Measurements from ENCODE around the gene NDUFAF3. TPM values are rescaled to one million over a fixed set of nuclear protein-coding genes. Genes with fewer than 3 reads are reported as not detected.

The NDUFAF3 gene
- total RNA-seq, 1 donor from 2014 or later, result 75.4 TPM

DNA sequence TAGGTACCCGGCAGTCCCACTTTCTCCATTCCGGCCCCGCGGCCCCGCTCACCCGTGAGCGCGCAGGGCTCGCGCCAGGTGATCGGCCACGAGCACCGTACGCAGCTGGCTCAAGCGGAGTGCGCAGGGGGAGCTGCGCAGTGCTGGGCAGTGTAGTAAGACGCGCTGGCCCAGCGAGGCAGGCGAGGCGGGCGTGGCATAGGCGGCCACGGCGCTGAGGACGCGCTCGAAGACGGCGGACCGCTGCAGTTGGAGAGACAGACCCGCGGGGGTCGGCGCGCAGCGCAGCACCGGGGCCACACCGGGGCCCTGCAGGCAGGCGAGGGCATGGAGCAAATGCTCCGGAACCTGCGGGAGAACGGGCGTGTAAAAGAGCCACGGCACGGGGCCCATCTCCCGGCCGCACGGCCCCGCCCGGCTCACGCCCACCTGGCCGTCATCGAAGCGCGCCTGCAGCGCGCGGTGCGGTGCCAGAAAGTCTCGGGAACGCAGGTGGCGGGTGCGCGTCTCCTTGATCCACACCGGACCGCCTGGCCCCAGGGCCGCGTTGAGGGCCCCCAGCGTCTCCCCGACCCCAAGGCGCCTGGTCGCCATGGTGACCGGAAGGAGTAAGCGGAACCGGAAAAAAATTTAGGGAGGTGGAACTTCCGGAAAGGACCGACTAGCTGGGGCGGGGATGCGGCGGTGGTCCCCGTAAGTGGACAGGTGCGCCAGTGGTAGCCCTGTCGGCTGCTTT, 3.8 kb upstream of the NDUFAF3 start, which contains the start of gene DALRD3:
DALRD3 (minus strand) TSS at position 610 of the 736 bp plus-strand sequence; CDS start at position 594, 16 bp downstream.
- peak within 1 kb of the TSS; percentile 52 for H3K27ac ChIP-seq (ENCODE audit: low read depth, low read length)
- H3K4me3 Mint-ChIP-seq (ENCODE audit: unreplicated experiment), result peak within 1 kb of the TSS; percentile 93
- peaks cover 16% of the 10 kb centered on the region for H3K36me3 ChIP-seq (ENCODE audit: insufficient read depth, low read length)

DNA sequence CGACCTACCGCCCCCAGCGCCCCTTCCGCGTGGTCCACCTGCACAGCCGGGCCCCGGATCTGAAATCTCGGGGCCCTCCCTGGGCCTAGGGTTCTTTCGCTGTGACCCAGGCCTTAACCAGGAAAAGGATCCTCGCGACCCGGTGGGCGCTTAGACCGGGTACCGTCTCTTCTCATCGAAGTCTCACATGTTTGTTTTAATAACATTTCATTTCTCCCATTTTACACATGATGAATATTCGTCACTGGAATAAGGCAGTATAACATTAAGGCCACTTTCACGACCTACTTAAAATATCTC, 3.3 kb upstream of the NDUFAF3 start:
- no peaks in the 10 kb centered on the region for H3K27me3 ChIP-seq (ENCODE audit: insufficient read depth, low read length)
- peak overlapping the region; percentile 79 for H3K4me3 ChIP-seq (ENCODE audit: insufficient read depth, low read depth, low read length)
- DNase-seq (ENCODE audit: low read depth), result no peak
- H3K79me2 ChIP-seq (ENCODE audit: insufficient read depth, low read length), result peaks cover 72% of the 10 kb centered on the region
- TF ChIP-seq EZH2 (IDR thresholded peaks at IDR 0.05; ENCODE audit: insufficient read depth, low read length), result no peak
- no peak for TF ChIP-seq CTCF (IDR thresholded peaks at IDR 0.05; ENCODE audit: insufficient read depth, low read depth, low read length)
- H3K27ac Mint-ChIP-seq (ENCODE audit: unreplicated experiment), result peak overlapping the region; percentile 84
- no peak for FAIRE-seq
- H3K36me3 ChIP-seq (ENCODE audit: insufficient read depth, low read length), result peaks cover 19% of the 10 kb centered on the region
- H3K27me3 Mint-ChIP-seq (ENCODE audit: low read depth, unreplicated experiment), result no peaks in the 10 kb centered on the region
- H3K36me3 Mint-ChIP-seq (ENCODE audit: low read depth, unreplicated experiment), result peaks cover 16% of the 10 kb centered on the region
- peak overlapping the region; percentile 98 for H3K4me2 ChIP-seq (ENCODE audit: low read length)
- H2AFZ ChIP-seq (ENCODE audit: low read depth, low read length), result peak overlapping the region; percentile 87
- H3K9me3 ChIP-seq (ENCODE audit: insufficient read depth, low read depth, low read length), result no peaks in the 10 kb centered on the region
- H3K4me1 ChIP-seq (ENCODE audit: insufficient read depth, low read length), result peaks cover 30% of the 10 kb centered on the region
- peaks cover 18% of the 10 kb centered on the region for H3K4me1 Mint-ChIP-seq (ENCODE audit: low read depth, unreplicated experiment)
- peaks cover 46% of the 10 kb centered on the region for H4K20me1 ChIP-seq (ENCODE audit: insufficient read depth, low read length)
- no peaks in the 10 kb centered on the region for H3K9me3 Mint-ChIP-seq (ENCODE audit: unreplicated experiment)
- peak overlapping the region; percentile 93 for H3K4me3 Mint-ChIP-seq (ENCODE audit: unreplicated experiment)
- H3K27ac ChIP-seq (ENCODE audit: low read depth, low read length), result peak overlapping the region; percentile 52
- peak overlapping the region; percentile 81 for H3K9ac ChIP-seq (ENCODE audit: low read length)

More for the DNA sequence above, 3.8 kb upstream of the NDUFAF3 start, which contains the start of gene DALRD3:
- Histone ChIP-seq H3K79me2 (ENCODE audit: insufficient read depth, low read length) (peaks cover 73% of the 10 kb centered on the region), H3K9me3 (ENCODE audit: insufficient read depth, low read depth, low read length) (no peaks in the 10 kb centered on the region), H3K4me3 (ENCODE audit: insufficient read depth, low read depth, low read length) (peak within 1 kb of the TSS; percentile 79), H3K4me2 (ENCODE audit: low read length) (peak within 1 kb of the TSS; percentile 98), H3K27me3 (ENCODE audit: insufficient read depth, low read length) (no peaks in the 10 kb centered on the region), H3K4me1 (ENCODE audit: insufficient read depth, low read length) (peaks cover 30% of the 10 kb centered on the region), H2AFZ (ENCODE audit: low read depth, low read length) (peak within 1 kb of the TSS; percentile 87), H3K9ac (ENCODE audit: low read length) (peak within 1 kb of the TSS; percentile 81), H4K20me1 (ENCODE audit: insufficient read depth, low read length) (peaks cover 47% of the 10 kb centered on the region)
- peak; percentile 39 for DNase-seq (ENCODE audit: low read depth)
- H3K27ac Mint-ChIP-seq (ENCODE audit: unreplicated experiment), result peak within 1 kb of the TSS; percentile 84
- no peak for FAIRE-seq
- no peaks in the 10 kb centered on the region for H3K27me3 Mint-ChIP-seq (ENCODE audit: low read depth, unreplicated experiment)
- peaks cover 15% of the 10 kb centered on the region for H3K4me1 Mint-ChIP-seq (ENCODE audit: low read depth, unreplicated experiment)
- H3K36me3 Mint-ChIP-seq (ENCODE audit: low read depth, unreplicated experiment), result peaks cover 14% of the 10 kb centered on the region
- no peak for TF ChIP-seq EZH2 (IDR thresholded peaks at IDR 0.05; ENCODE audit: insufficient read depth, low read length)
- TF ChIP-seq CTCF (IDR thresholded peaks at IDR 0.05; ENCODE audit: insufficient read depth, low read depth, low read length), result no peak
- H3K9me3 Mint-ChIP-seq (ENCODE audit: unreplicated experiment), result no peaks in the 10 kb centered on the region

GRCh38 chr3:49019941-49020329, 2.0 kb upstream of the NDUFAF3 start:
- H3K4me2 ChIP-seq (ENCODE audit: low read length), result peak overlapping the region; percentile 95
- H3K4me1 Mint-ChIP-seq (ENCODE audit: low read depth, unreplicated experiment), result peaks cover 18% of the 10 kb centered on the region
- H4K20me1 ChIP-seq (ENCODE audit: insufficient read depth, low read length), result peaks cover 46% of the 10 kb centered on the region
- no peak for FAIRE-seq
- peak overlapping the region; percentile 81 for H3K4me3 ChIP-seq (ENCODE audit: insufficient read depth, low read depth, low read length)
- H3K9me3 ChIP-seq (ENCODE audit: insufficient read depth, low read depth, low read length), result no peaks in the 10 kb centered on the region
- DNase-seq (ENCODE audit: low read depth), result no peak
- H3K27me3 Mint-ChIP-seq (ENCODE audit: low read depth, unreplicated experiment), result no peaks in the 10 kb centered on the region
- peaks cover 30% of the 10 kb centered on the region for H3K4me1 ChIP-seq (ENCODE audit: insufficient read depth, low read length)
- no peaks in the 10 kb centered on the region for H3K9me3 Mint-ChIP-seq (ENCODE audit: unreplicated experiment)
- peak overlapping the region; percentile 84 for H3K27ac Mint-ChIP-seq (ENCODE audit: unreplicated experiment)
- H3K27ac ChIP-seq (ENCODE audit: low read depth, low read length), result peak overlapping the region; percentile 94
- peaks cover 30% of the 10 kb centered on the region for H3K36me3 ChIP-seq (ENCODE audit: insufficient read depth, low read length)
- peak overlapping the region; percentile 93 for H3K4me3 Mint-ChIP-seq (ENCODE audit: unreplicated experiment)
- peaks cover 73% of the 10 kb centered on the region for H3K79me2 ChIP-seq (ENCODE audit: insufficient read depth, low read length)
- H2AFZ ChIP-seq (ENCODE audit: low read depth, low read length), result no peak overlapping the region
- TF ChIP-seq CTCF (IDR thresholded peaks at IDR 0.05; ENCODE audit: insufficient read depth, low read depth, low read length) (no peak), EZH2 (IDR thresholded peaks at IDR 0.05; ENCODE audit: insufficient read depth, low read length) (no peak)
- H3K27me3 ChIP-seq (ENCODE audit: insufficient read depth, low read length), result no peaks in the 10 kb centered on the region
- peak overlapping the region; percentile 95 for H3K9ac ChIP-seq (ENCODE audit: low read length)
- peaks cover 16% of the 10 kb centered on the region for H3K36me3 Mint-ChIP-seq (ENCODE audit: low read depth, unreplicated experiment)
